RKO (cell line): ENCODE results near the gene SCUBE3.

Experiments
- DNase-seq: peaks from one replicate; pipeline ENCODE4 v3.0.0-alpha.2; 2016; ENCODE audit warnings: low spot score

SCUBE3 gene

DNA sequence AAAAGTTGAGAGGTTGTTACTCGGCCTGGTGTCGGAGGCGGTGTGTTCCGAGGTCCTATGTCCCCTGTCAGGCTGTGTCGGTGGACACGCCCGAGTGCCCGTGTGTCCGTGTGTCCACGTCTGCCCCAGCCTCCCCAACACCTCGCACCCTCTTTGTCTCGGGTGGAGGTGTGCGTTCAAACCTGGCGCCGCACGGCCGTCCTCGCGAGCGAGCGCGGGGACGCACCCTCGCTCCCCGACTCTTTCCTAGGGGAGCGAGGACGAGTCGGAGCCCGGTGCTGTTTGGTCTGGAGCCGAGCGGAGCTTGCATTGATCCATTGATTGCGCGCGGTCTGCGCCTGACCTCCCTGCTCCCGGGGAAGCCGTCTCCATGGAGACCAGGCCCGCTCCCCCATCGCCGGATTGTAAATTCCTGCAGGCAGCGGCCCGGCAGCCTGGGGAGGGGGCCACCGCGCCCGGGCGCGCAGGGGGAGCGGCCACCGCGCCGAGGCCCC is 411 bp upstream of the SCUBE3 start:
- no peak for DNase-seq

DNA sequence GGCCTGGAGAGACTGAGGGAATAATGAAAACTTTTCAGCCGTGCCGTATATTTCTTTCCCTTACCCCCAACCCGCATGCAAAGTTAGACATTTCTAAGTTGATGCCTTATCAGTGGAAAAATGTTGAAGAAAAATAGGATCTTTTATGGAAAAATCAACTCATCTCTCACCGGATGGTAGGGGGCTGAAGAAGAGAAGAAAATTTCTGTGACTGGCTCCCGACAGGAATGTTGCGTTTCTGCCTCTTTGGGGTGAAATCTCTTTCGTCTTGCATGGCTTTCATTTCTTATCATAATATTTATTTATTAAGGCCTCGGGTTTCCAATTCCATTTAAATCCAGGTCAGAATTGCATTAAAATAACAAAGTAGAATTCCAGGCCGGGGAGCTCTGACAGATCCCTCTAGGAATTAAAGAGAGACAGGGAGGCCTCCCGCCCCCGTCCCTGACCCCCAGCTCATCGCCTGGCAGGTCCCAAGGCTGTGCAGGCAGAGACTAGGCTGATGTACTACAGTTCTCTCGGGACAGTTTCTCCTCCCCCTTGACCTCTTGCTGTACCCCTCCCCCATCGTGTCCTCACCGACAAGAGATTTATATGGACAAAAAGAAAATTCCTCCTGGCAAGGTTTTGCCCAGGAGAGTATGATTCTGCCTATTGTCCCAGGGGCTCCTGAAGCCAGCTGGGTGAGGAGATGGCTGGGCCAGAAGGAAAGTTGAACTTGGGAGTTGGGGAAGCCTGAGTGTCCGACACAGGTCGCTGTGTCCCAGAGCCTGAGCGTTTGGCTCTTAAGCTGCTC is 1.3 kb downstream of the SCUBE3 start:
- no peak for DNase-seq

DNA sequence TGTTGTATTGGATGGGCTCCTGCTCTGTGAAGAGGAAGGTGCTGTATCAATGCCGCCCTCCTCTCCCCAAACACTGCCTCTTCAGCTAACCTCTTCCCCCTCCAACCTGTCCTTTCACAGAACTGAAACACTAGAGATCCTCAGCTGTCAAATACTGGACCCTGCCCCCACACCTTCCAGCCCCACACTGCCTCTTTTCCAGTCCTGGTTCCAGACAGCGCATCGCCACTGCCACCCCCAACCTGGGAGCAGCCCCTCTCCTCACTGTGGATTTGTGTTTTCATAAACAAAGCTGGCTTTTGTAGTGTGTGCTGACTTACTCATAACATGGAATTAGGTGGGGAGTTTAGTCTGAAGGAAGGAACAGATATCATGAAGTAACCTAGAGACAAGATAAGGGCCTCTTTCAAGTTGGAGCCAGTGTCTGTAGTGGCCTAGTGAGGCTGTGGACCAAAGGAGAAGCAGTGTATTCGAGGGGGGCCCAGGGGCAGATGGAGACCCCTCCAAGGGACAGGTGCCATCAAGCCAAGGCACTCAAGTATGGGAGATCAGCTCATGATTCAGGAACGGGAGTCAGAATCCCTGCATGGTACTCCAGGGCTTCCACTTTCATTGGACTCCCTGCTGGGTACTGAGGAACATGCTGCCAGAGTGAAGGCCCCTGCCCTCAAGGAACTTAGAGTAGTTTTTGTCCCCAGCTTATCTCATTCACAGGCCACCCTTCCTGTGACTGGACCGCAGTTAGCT is 2.1 kb downstream of the SCUBE3 start:
- no peak for DNase-seq

DNA sequence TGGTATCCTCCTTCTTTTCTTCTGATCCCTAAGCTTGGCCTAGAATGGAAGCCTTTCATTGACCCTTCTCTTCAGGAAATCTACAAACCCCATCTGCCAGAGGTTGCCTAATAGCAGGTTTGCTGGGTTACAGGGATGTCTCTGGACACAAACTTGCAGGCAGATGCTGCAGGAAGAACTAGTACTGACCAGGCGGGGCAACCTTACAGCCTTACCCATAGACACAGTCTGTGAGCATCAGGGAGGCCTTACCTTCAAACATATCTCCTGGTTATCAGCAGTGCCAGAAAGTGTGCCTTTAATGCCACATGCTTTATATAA is 2.6 kb downstream of the SCUBE3 start:
- no peak for DNase-seq

DNA sequence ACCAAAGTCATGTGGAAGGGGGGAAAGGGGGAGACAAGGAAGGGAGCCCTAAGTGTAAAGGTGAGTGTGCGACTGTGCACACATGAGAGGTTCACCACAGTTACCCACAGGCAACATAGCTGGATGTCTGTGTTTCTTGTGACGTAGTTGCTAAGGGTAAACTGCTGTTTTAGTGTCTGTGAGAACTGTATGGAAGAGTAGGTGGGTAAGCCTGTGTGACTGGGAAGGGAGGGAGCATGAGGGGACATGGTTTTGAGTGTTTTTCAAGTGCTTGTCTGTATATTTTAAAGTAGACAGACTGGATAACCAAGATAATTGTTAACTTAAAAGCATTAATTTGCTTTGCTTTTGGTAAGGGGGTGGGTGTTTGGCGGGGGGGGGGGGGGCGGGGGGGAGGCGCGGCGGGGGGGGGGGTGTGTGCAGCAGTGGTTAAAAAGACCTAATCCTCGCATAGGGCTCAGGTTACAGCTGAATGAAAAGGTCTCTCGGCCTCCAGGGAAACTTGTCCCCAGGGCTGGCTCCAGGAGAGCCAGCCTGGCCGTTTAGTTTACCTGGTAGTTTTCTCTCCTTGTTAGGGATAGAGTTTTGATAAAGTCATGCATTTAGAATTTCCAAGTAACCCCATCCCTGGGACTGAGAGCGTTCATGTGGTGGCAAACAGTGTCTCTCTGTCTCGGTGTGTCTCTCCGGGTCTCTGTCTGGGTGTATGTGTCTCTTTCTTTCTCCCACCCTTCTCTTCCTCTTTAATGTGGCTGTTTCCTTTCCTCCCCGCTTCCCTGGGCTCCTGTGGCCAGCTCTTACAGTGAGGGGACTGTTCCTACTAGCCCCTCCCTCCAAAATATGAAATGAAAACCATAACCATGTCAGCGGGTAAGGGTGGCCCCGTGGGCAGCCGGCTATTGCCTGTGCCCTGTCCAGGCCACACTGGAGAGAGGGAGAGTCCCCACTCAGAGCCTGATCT is 3.4 kb downstream of the SCUBE3 start:
- no peak for DNase-seq

DNA sequence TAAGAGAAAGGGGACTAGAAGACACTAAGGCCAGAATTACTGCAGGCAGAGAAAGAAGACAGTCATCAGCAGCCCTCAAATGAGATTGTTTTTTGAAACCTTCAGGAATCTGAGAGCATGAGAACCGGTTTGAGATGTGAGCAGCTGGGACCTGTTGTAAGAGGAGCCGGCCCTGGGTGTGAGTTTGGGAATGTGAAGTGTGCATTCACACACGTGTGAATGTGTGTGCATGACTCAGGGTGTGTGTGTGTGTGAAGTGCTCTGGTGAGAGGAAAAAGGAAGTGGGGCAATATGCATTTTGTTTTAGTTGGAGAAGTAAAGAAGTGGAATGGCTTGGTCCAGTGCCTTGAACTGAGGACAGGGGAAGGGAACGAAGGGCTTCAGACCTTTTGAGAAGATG is 4.3 kb downstream of the SCUBE3 start:
- no peak for DNase-seq

DNA sequence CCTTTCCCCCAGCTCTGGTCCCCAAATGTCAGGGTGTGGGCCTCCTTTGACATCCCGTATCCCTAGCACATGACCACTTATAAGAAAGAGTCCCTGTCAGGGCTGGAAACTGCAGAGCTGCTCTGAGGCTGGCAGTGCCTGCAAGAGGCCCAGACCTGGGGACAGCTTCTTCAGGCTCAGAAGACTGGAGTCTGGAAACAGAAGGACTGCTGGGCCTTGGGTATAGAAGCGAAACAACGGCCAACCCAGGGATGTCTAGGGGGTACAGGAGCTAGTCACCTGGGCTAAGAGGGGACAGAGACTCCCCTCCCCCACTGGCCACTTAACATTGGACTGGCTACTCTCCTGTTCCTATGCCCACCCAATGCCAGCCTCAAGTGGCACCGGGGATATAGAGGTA is 4.7 kb downstream of the SCUBE3 start:
- DNase-seq = no peak

DNA sequence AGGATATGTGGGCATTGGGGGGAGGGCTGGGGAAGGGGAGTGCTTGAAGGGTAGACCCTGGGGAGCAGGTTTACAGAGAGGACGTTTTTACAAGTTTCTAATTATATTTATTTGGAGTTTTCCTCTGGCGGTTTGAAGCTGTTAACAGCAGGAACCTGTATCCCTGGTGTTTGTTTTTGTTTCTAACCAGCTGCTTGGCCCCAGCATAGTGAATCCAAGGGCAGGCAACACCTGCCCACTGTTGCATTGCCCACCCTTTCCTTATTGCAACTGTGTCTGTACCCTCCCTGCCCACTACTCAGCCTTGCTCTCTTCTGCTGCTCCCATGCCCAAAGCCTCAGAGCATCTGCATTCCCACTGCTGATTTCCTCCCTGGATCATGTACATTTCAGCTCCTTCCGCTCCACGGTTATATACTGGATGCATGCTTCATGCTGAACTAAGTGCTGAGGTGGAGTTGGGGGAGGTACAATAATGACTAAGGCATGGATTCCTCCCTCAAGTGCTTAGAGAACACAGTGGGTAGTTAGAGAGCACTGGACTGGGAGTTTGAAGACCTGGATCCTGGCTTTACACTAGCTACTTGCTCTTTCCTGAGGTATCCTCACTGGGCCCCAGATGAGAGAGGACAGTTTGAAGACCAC is 6.0 kb downstream of the SCUBE3 start:
- no peak for DNase-seq

DNA sequence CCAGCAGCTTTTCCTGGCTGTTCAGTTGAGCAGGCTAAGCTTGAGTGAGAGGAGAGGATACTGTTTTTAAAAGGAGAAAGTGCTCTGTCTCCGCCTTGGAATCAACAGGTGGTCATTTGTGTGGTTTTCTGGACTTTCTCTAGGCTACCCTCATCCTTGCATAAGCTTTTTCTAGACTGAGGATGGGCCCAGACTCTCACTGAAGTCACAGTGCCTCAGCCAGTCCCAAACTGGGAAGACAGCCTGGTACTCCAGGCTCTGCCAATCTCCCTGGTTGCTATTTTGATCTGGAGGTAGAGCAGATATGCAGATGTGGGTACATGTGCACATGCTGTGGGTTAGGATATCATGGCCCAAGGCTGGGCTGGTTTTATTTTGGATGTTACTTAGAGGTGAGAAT is 7.0 kb downstream of the SCUBE3 start:
- no peak for DNase-seq

DNA sequence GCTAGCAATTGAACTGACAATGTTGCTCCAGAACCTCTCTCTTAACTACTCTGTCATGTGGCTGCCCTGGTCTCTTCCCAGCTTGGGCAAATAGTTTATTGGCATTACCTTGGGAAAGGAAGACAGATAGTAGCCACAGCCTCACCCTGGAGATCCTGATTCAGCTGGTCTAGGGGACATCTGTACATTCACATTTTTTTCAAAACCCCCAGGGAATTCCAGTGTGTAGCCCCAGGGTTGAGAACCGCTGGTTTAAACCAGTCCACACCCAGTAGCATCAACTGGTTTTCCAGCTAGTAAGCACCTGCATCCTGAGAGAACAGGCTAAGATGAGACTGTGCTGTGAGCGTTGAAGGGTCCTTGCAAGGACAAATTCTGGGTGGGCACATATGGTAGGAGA is 9.6 kb downstream of the SCUBE3 start:
- DNase-seq = no peak

DNA sequence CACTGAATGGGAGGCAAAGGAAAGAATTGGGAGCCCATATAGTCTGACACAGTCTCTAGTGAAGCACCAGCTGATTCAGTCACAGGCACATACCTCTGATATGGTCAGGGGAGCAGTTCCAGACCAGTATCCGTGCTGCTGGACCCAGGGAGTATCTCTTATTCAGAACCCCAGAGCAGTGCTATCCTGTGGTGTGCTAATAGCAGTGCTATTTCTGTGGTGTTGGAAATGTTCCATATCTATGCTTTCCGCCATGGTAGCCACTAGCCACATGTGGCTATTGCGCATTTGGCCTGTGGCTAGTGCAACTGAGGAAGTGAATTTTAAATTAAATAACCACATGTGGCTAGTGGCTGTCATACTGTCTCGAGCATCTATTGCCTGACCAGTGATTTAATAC is 11.0 kb downstream of the SCUBE3 start:
- DNase-seq = no peak

DNA sequence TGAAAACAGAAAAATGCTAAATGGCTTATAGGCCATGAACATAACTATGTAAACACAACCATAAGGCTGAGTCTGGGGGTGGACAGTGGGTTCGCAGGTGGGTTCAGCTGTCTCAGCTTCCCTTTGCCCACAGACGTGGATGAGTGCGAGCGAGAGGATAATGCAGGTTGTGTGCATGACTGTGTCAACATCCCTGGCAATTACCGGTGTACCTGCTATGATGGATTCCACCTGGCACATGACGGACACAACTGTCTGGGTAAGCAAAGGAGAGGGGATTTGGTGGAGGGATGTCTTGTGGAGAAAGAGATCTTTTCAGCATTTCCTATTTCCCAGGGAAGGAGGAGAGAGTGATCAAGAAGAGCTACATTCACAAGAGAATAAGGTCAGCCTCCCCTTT is 14.7 kb downstream of the SCUBE3 start:
- no peak for DNase-seq

DNA sequence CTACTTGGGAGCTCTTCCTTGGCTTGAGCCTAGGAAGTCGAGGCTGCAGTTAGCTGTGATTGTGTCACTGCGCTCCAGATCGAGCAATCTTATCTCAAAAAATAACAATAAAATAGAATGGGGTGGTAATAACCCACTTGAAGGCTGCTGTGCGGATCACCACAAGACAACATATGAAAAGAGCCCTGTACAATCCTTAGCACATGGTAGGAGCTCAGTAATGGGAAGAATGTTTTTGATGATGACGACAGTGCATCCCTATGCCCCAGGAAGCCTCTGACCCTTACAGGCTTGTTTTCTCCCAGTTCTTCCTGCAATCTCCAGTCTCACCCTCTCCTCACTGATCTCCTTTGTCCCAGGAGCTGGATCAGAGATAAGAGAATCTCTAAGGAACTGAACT is 15.5 kb downstream of the SCUBE3 start:
- DNase-seq = no peak

DNA sequence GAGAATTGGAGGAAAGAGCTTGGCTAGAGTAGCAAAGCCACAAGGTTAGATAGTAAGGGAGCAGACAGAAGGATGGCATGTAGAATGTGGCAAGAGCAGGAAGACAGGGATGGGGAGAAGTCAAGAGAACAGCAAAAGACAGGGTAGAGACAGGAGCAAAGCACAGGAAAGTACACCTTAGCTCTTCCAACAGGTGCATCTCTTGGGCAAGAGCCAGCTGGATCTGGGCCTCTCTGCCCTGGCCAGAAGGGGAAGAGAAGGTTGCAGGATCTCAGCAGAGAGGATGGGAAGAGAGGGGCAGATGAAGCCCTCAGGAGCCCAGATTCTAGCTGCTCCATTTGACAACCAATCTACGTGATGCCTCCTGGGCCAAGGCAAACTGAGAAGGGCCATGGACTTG is 16.7 kb downstream of the SCUBE3 start:
- no peak for DNase-seq

DNA sequence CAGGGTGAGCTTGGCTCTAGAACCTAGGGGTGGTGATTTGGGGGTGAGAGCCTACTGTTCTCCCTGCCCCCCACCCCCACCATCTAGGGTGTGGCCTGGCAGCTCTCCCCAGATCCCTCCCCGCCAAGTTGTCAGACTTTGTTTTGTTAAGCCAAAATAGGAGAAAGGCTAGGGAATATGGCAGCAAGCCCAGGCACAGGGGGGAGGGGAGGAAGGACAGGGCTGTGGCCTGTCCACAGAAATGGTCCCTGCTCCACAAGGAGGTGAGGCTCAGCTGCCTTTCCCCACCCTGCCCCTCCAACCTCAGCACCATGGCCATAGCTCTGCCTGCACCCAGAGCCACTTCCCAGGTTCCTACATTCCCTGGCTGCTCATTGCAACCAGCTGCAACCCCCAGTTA is 17.2 kb downstream of the SCUBE3 start:
- DNase-seq = no peak

DNA sequence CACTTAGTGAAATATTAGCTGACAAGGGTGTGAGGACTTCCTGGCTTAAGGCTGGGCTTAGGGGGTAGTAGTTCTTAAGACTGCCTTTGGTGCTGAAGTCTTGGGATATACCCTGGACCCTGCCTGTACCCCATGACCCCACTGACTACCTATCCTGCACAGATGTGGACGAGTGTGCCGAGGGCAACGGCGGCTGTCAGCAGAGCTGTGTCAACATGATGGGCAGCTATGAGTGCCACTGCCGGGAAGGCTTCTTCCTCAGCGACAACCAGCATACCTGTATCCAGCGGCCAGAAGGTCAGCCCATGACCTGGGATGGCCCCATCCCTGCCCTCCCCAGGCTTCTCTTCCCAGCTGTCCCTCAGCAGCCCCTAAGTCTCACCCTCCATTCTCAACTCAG is 17.8 kb downstream of the SCUBE3 start:
- no peak for DNase-seq

DNA sequence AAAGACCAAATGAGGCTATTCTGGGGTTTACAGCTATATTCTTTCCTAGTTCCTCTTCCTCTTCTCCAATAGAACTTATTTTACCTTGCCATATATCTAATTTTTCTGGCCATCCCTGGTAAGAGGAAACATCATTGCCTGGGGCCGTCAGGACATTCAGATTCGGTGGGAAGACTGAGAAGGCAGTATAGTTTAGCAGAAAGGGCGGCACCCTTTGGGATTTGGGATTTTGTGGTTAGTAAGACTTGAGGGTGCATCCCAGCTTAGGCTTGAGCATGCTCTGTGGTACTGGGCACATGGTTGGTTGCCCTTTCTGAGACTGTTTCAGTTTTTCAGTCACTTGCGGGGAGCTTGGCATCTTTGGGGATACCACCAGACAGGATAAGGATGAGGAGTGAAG is 21.1 kb downstream of the SCUBE3 start:
- DNase-seq = no peak

DNA sequence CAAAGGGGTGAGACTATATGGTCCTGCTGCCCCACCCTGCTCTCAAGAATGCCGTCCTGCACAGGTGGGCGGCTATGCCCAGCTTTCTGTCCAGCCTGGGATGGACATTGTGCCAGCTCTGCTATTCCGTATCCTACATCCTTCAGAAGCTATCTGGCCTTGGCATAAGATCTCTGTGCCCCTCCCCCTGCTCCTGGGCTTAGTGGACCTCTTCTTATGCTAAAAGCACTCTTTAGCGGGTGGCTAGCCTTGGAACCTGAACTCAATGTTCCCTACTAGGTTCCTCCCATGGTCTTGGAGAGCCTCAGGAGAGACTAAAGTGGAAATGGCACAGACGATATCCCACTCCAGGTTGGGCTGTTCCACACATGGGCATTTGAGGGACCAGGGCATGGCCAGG is 22.5 kb downstream of the SCUBE3 start:
- no peak for DNase-seq

DNA sequence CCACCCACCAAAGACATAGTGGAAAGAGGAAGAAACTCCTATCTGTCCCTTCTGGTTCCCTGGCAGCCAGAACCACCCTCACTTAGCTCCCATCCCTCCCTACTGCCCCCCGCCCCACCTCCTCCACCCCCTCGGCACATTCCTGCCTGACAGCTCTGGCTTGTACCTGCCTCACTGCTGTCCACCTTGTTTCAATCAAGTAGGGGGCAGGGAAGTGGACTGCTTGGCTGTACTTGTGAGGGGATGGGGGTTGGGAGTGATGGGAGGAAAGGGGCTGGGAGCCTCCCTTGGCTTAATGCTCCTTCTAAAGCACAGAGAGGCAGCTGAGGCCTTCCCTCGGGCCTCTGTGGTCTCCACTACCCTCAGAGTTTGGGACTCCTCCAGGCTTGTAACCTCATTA is 23.7 kb downstream of the SCUBE3 start:
- no peak for DNase-seq

DNA sequence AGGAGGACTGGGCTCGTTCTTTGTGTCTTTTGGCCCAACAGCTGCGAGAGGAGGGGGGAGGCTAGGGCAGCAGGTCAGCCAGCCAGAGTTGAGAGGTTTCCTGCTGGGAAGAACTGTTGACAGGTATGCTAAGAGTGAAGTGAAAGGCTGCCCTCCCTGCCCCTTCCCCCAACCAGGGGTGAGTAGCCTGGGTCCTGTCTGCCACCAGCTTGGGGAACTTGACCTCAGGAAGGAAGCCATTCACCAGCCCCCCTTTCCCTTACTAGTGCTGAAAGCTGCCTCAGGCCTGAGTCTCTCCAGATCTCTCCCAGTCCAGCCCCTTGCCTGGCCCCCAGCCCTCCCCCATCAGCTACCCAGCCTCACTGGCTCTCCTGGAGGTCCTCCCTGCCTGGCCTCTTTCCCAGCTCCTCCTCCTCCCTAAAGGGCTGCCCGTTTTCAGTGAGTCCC is 25.1 kb downstream of the SCUBE3 start:
- DNase-seq = no peak

DNA sequence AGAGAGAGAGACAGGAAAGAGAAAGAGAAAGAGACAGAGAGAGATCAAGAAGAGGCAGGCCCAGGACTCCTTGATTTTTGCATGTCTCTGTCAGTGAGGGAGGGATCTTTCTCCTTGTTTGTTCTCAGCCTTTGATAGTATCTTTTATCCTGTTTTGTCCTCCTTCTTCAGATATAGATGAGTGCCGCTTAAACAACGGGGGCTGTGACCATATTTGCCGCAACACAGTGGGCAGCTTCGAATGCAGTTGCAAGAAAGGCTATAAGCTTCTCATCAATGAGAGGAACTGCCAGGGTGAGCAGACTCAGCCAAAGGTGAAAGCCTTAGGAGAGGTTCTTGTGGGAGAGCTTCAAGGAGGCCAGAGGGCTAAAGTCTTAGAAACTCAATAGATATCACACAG is 25.8 kb downstream of the SCUBE3 start:
- no peak for DNase-seq
